GM12873 (cell line): ENCODE results near the gene CHKB.

Experiments
- CTCF ChIP-seq: IDR thresholded peaks from 2 replicates; pipeline ENCODE4 v1.5.1; 2012; ENCODE audit warnings: low read depth, mild to moderate bottlenecking, moderate library complexity, low read length, control low read depth; ENCODE audit not compliant: insufficient read depth; ENCODE audit errors: missing control alignments

CHKB gene

GRCh38 chr22:50564289-50564688 is 18.4 kb downstream of the CHKB start:
- no peak for TF ChIP-seq CTCF

GRCh38 chr22:50563413-50564160 is 19.1 kb downstream of the CHKB start:
- TF ChIP-seq CTCF: no peak

- TF ChIP-seq CTCF: peak; percentile 91
Observed at GRCh38 chr22:50562523-50563412, 19.9 kb downstream of the CHKB start, which contains the start of gene SYCE3. SYCE3 (minus strand) TSS chr22:50562919; CDS start chr22:50556405, 6,514 bp downstream.

GRCh38 chr22:50561401-50562358 is 21.0 kb downstream of the CHKB start:
- no peak for TF ChIP-seq CTCF

GRCh38 chr22:50560034-50560433 is 22.6 kb downstream of the CHKB start:
- no peak for TF ChIP-seq CTCF

GRCh38 chr22:50556703-50557102 is 25.9 kb downstream of the CHKB start:
- TF ChIP-seq CTCF: no peak
